ENCODE data around the gene MT1F. TPM values are rescaled to one million over a fixed set of nuclear protein-coding genes. Genes with fewer than 3 reads are reported as not detected.
A peak's percentile ranks its signal among the peaks of the same experiment; 100 is the strongest.

The MT1F gene
- total and polyA plus RNA-seq, 2 of the 4 experiments (the other 2 are of a cell fraction), result 0.56 TPM; not detected in 1

DNA sequence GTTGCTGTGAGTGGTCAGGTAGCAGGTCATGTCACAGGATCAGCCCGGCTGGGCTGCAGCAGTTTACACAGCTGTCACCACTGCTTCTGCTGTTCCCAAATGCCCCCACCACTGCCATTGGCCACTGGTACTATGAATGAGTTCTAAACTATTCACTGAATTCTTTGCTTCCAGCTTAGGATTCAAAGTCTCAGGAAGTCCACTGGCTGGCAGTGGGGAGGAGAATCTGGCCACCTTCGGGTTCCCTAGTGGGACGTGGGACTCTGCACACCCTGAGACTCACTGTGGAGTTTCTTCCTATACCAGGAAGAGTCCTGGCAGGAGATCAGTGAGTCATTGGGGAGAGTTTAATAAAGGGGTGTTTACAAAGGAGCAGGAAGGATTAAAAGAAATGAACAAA is 31.4 kb downstream of the MT1F start:
- no peak overlapping the region for H4K5ac ChIP-seq (ENCODE audit: low read depth, low read length)
- WGBS, 2 experiments (ENCODE audit: extremely low coverage in 2 of 2, insufficient read length in 1 of 2), result no CpG with 5 or more reads among the region's 3 CpGs
- H3K9me3 ChIP-seq (ENCODE audit: control insufficient read depth, insufficient read depth, low read length), result peaks cover 3% of the 10 kb centered on the region; the same call in 1 of the 2 replicates
- H4K20me1 ChIP-seq (ENCODE audit: insufficient read depth, low read length), result no peaks in the 10 kb centered on the region
- H4K91ac ChIP-seq (ENCODE audit: insufficient read depth, low read depth, low read length), result no peak overlapping the region
- no peaks in the 10 kb centered on the region; the same call in 1 of the 2 replicates for H3K36me3 ChIP-seq (ENCODE audit: control insufficient read depth, insufficient read depth, low read length)
- peak; percentile 62 for ATAC-seq (ENCODE audit: low read depth)
- POLR2A ChIA-PET (ENCODE audit: unreplicated experiment), result no interaction called here
- no peak overlapping the region for H4K8ac ChIP-seq (ENCODE audit: low read depth in 2 of 2, low read length in 2 of 2)
- no peak overlapping the region for H3K4me3 ChIP-seq (ENCODE audit: insufficient read depth, low read depth, low read length)
- H3K14ac ChIP-seq (replicated peaks; ENCODE audit: low read depth, low read length), result no peak overlapping the region
- no peak overlapping the region for H2BK120ac ChIP-seq (ENCODE audit: low read depth, low read length)
- intact Hi-C loops (cut with micrococcal nuclease), result loop anchor here (2.0 kb wide), 1 partner anchor 26 kb away; no protein-coding TSS in a partner anchor
- no TSS peak for BruUV-seq (replicated peaks)
- H3K23ac ChIP-seq (ENCODE audit: low read depth, low read length), result no peak overlapping the region
- CTCF ChIA-PET, result interaction anchor here (0.7 kb wide), 1 partner anchor 112 kb away, joined by 3 read pairs; no protein-coding TSS in a partner anchor
- no peak overlapping the region for H2BK5ac ChIP-seq (ENCODE audit: low read depth, low read length, poor library complexity, severe bottlenecking)
- no peak overlapping the region for H3K18ac ChIP-seq (ENCODE audit: low read depth, low read length)
- no peak overlapping the region for H3K27ac ChIP-seq (ENCODE audit: insufficient read depth, low read length)
- no peaks in the 10 kb centered on the region for H3K79me1 ChIP-seq (ENCODE audit: low read depth in 1 of 2, low read length in 2 of 2)
- no peak overlapping the region for H2AK5ac ChIP-seq (ENCODE audit: low read depth, low read length)
- H3K9me1 ChIP-seq (ENCODE audit: insufficient read depth, low read length), result peaks cover 3% of the 10 kb centered on the region; the same call in 1 of the 2 replicates
- no peak overlapping the region for H2BK15ac ChIP-seq (ENCODE audit: low read depth, low read length)
- no peak overlapping the region for H3K56ac ChIP-seq (ENCODE audit: extremely low read depth, insufficient read depth, low read length)
- DNase-seq, result no peak
- H3K4me2 ChIP-seq (ENCODE audit: low read depth, low read length), result no peak overlapping the region
- no peak overlapping the region for H2AFZ ChIP-seq (replicated peaks; ENCODE audit: low read length, poor library complexity)
- no peak overlapping the region for H2BK20ac ChIP-seq (ENCODE audit: low read depth, low read length)
- H2AK9ac ChIP-seq (replicated peaks; ENCODE audit: low read depth, low read length, poor library complexity), result no peak overlapping the region
- H3K4ac ChIP-seq (ENCODE audit: low read depth, low read length), result no peak overlapping the region
- dilution Hi-C loops (cut with HindIII; ENCODE audit: low sequenced_read_pairs, unreplicated experiment), result no loop called here
- in situ Hi-C loops (cut with MboI; ENCODE audit: low sequenced_read_pairs), result no loop called here
- H3K27me3 ChIP-seq (ENCODE audit: control insufficient read depth, insufficient read depth, low read length), result no peaks in the 10 kb centered on the region
- no peak overlapping the region for H3K9ac ChIP-seq (ENCODE audit: low read depth, low read length)
- no peak for TF ChIP-seq MXI1 (IDR thresholded peaks at IDR 0.05; ENCODE audit: borderline replicate concordance, low read depth, low read length)
- TF ChIP-seq FOS (IDR thresholded peaks at IDR 0.05; ENCODE audit: low read depth, low read length), result no peak
- TF ChIP-seq POLR2A (IDR thresholded peaks at IDR 0.05; ENCODE audit: low read depth, low read length), result no peak
- TF ChIP-seq NFE2L2 (IDR thresholded peaks at IDR 0.05; ENCODE audit: low read depth, low read length), result no peak
- TF ChIP-seq, protein P1, sequence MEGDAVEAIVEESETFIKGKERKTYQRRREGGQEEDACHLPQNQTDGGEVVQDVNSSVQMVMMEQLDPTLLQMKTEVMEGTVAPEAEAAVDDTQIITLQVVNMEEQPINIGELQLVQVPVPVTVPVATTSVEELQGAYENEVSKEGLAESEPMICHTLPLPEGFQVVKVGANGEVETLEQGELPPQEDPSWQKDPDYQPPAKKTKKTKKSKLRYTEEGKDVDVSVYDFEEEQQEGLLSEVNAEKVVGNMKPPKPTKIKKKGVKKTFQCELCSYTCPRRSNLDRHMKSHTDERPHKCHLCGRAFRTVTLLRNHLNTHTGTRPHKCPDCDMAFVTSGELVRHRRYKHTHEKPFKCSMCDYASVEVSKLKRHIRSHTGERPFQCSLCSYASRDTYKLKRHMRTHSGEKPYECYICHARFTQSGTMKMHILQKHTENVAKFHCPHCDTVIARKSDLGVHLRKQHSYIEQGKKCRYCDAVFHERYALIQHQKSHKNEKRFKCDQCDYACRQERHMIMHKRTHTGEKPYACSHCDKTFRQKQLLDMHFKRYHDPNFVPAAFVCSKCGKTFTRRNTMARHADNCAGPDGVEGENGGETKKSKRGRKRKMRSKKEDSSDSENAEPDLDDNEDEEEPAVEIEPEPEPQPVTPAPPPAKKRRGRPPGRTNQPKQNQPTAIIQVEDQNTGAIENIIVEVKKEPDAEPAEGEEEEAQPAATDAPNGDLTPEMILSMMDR (conservative IDR thresholded peaks at IDR 0.05; ENCODE audit: low read depth, low read length), result no peak
- no peak for TF ChIP-seq BHLHE40 (IDR thresholded peaks at IDR 0.05; ENCODE audit: low read depth, low read length)
- no peak for TF ChIP-seq MAFK (IDR thresholded peaks at IDR 0.05; ENCODE audit: low read depth, low read length)
- TF ChIP-seq MAZ (IDR thresholded peaks at IDR 0.05; ENCODE audit: borderline replicate concordance, low read depth, low read length), result no peak
- TF ChIP-seq, protein P2, sequence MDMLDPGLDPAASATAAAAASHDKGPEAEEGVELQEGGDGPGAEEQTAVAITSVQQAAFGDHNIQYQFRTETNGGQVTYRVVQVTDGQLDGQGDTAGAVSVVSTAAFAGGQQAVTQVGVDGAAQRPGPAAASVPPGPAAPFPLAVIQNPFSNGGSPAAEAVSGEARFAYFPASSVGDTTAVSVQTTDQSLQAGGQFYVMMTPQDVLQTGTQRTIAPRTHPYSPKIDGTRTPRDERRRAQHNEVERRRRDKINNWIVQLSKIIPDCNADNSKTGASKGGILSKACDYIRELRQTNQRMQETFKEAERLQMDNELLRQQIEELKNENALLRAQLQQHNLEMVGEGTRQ (IDR thresholded peaks at IDR 0.05; ENCODE audit: low read depth, low read length), result no peak
- TF ChIP-seq, protein P3, sequence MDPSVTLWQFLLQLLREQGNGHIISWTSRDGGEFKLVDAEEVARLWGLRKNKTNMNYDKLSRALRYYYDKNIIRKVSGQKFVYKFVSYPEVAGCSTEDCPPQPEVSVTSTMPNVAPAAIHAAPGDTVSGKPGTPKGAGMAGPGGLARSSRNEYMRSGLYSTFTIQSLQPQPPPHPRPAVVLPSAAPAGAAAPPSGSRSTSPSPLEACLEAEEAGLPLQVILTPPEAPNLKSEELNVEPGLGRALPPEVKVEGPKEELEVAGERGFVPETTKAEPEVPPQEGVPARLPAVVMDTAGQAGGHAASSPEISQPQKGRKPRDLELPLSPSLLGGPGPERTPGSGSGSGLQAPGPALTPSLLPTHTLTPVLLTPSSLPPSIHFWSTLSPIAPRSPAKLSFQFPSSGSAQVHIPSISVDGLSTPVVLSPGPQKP (IDR thresholded peaks at IDR 0.05; ENCODE audit: borderline replicate concordance, low read depth, low read length), result no peak
- no peak for TF ChIP-seq RAD21 (IDR thresholded peaks at IDR 0.05; ENCODE audit: low read length)
- TF ChIP-seq RCOR1 (IDR thresholded peaks at IDR 0.05; ENCODE audit: insufficient replicate concordance, low read length), result no peak
- no peak for TF ChIP-seq CHD1 (IDR thresholded peaks at IDR 0.05; ENCODE audit: low read depth, low read length)
- H3K4me1 ChIP-seq (ENCODE audit: control insufficient read depth, insufficient read depth, low read length), result no peaks in the 10 kb centered on the region
